ENCODE measurements around the gene ECM2. TPM values are rescaled to one million over a fixed set of nuclear protein-coding genes. Genes with fewer than 3 reads are reported as not detected.

ECM2 gene
- total RNA-seq, 4 donors from 2014 or later: 3.1 to 6.1 (median 4.3) TPM

DNA sequence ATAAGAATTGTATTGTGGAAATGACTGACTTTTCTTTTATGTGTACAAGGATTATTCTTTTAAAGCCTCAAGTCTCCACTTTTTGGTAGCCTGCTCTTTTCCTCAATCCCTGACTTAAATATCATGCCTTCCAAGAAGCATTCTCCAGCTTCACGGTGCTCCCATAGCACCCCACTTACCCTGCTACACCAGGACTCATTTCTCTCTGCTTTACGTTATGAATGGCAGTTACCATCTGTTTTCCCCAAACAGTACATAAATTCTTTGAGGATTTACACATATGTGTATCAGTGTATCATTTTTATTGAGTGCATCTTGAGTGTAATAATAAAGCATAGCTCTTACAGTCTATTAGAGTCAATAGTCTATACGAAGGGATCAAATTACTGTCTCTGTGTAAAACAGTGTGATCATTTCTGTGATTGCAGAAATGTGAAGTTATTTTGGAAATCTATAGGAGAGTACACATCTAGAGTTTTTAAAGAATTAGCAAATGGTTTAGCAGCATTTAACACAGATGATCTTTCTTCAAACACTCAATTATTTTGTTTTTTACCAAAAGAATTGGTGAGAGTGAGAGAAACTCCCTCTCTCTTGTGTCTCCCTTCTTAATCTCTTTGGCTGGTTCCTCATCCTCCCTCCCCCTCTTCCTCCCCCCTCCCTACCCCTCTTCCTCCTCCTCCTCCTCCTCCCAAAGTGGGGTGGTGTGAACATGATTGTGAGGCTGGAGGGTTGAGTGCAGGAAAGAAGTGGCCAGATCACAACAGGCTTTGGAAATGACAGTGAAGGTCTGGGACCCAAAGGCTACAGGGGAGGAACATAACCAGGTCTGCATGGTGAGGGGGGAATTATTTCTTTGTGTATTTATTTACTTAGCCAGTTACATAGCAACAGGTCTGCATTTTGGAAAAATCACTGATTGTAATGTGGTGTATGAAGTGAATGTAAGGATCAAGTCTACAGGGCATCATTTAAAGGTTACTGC lies 27.6 kb upstream of the ECM2 start:
- Histone ChIP-seq H3K4me3 (no peak overlapping the region), H3K4me1 (peaks cover 24% of the 10 kb centered on the region), H3K27ac (no peak overlapping the region), H3K27me3 (no peaks in the 10 kb centered on the region), H3K36me3 (no peaks in the 10 kb centered on the region), H3K9me3 (peaks cover 3% of the 10 kb centered on the region)
- 70% methylated on average over 3 of the region's 3 CpGs for WGBS
- DNase-seq (ENCODE audit: low spot score in 2 of 2): no peak
- TF ChIP-seq POLR2A (IDR thresholded peaks at IDR 0.05) (no peak), EP300 (IDR thresholded peaks at IDR 0.05) (no peak), CTCF (IDR thresholded peaks at IDR 0.05) (no peak), POLR2AphosphoS5 (IDR thresholded peaks at IDR 0.05) (no peak)

DNA sequence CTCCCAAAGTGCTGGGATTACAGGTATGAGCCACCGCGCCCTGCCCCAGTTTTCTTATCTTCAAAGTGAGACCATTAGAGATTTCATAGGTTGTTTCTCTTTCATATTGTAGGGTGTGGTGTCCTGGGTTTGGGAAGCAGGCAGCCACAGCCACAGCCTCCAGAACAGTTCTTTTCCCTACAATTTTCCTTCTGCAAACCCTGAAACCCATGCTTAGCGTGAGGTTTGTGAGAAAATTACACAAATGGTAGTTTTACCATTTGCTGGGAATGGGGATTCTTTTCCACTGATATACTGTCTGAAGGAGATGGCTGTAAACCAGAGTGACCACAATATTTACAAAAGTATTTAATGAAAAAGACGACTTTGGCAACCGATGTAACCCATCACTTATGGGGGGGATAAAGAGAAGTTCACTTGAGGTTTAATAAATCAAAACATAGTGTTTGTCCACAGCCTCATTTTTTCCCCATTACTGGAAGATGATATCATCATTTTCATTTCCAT lies 26.7 kb upstream of the ECM2 start:
- TF ChIP-seq POLR2A (IDR thresholded peaks at IDR 0.05) (no peak), CTCF (IDR thresholded peaks at IDR 0.05) (no peak), POLR2AphosphoS5 (IDR thresholded peaks at IDR 0.05) (no peak), EP300 (IDR thresholded peaks at IDR 0.05) (no peak)
- Histone ChIP-seq H3K27me3 (no peaks in the 10 kb centered on the region), H3K9me3 (no peaks in the 10 kb centered on the region), H3K4me1 (peaks cover 24% of the 10 kb centered on the region), H3K36me3 (no peaks in the 10 kb centered on the region), H3K4me3 (no peak overlapping the region), H3K27ac (no peak overlapping the region)
- WGBS: 67% methylated on average over 5 of the region's 5 CpGs
- no peak for DNase-seq (ENCODE audit: low spot score in 2 of 2)

- no peak overlapping the region for H3K27ac ChIP-seq
- H3K9me3 ChIP-seq: no peaks in the 10 kb centered on the region
- H3K36me3 ChIP-seq: no peaks in the 10 kb centered on the region
- H3K4me1 ChIP-seq: peaks cover 24% of the 10 kb centered on the region
- H3K27me3 ChIP-seq: no peaks in the 10 kb centered on the region
- no peak overlapping the region for H3K4me3 ChIP-seq
- no peak for DNase-seq (ENCODE audit: low spot score in 2 of 2)
- 78% methylated on average over 5 of the region's 5 CpGs for WGBS
- TF ChIP-seq POLR2A (IDR thresholded peaks at IDR 0.05) (no peak), POLR2AphosphoS5 (IDR thresholded peaks at IDR 0.05) (no peak), EP300 (IDR thresholded peaks at IDR 0.05) (no peak), CTCF (IDR thresholded peaks at IDR 0.05) (no peak)
Observed at GRCh38 chr9:92561374-92562330, 25.9 kb upstream of the ECM2 start.

DNA sequence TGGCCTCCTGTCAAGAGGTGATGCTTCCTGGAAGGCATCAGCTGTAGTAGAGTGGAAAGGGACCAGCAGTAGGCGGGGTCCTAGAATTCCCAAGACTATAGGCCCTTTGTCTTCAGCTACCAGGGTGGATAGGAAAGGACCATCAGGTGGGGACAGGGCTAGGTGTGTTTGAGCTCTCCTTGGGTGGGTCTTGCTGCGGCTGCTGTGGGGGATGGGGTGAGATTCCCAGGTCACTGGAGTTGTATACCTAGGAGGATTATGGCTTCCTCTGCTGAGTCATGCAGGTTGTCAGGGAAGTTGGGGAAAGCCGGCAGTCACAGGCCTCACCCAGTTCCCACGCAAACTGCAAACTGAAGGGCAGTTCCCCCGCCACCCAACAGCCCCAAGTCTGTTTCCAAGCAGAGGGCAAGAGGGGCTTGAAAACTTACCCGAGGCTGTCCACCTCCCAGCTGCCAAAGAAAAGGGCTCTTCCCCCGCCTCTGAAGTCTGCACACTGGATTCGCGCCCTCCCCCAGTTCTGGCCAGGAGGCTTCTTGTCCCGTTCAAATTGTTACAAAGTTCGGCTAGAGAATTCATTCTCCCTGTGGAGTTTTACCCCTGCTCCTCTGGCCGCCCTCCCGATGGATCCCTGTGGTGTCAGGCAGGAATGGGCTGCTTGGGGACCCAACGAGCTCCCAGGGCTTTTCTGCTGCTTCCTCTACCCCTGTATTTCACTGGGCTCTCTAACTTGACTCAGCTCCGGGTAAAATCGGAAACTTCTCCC lies 23.0 kb upstream of the ECM2 start:
- no peak overlapping the region for H3K27ac ChIP-seq
- no peak for DNase-seq (ENCODE audit: low spot score in 2 of 2)
- H3K36me3 ChIP-seq: no peaks in the 10 kb centered on the region
- WGBS: 97% methylated on average over 13 of the region's 16 CpGs
- peaks cover 20% of the 10 kb centered on the region for H3K4me1 ChIP-seq
- TF ChIP-seq POLR2AphosphoS5 (IDR thresholded peaks at IDR 0.05) (no peak), EP300 (IDR thresholded peaks at IDR 0.05) (no peak), POLR2A (IDR thresholded peaks at IDR 0.05) (no peak), CTCF (IDR thresholded peaks at IDR 0.05) (no peak)
- no peak overlapping the region for H3K4me3 ChIP-seq
- no peaks in the 10 kb centered on the region for H3K9me3 ChIP-seq
- no peaks in the 10 kb centered on the region for H3K27me3 ChIP-seq
